HG02981 (cell line): ENCODE results near the gene CHST9.
"Not testable (repeated sequence)": the region's sequence is repeated elsewhere in the genome, so short reads cannot be mapped to it uniquely, and the experiment has no call there.

Experiments used
- ATAC-seq: cut with Tn5 transposase; IDR thresholded peaks from one replicate; pipeline ENCODE4 v1.9.1; 2021; ENCODE audit warnings: mild to moderate bottlenecking, moderate library complexity; ENCODE audit not compliant: unreplicated experiment

Gene CHST9

DNA sequence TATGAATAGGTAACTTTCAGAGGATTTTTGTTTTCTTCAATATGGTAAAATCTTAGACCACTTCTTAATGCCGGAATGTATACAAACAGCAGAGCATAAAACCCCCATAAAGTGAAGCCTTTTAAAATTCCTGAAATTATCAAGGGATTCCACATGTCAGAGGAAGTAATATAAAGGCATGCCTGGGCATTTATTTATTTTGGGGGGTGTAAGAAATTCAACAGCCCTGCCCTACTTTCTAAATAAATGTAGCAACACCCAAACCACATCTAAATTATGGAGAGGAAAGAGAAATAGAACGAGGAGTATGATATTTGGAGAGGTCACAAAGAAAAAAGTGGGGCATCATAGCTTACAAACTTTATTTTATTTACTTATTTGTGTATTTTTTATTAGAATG, 9.9 kb downstream of the CHST9 start:
- no peak for ATAC-seq

DNA sequence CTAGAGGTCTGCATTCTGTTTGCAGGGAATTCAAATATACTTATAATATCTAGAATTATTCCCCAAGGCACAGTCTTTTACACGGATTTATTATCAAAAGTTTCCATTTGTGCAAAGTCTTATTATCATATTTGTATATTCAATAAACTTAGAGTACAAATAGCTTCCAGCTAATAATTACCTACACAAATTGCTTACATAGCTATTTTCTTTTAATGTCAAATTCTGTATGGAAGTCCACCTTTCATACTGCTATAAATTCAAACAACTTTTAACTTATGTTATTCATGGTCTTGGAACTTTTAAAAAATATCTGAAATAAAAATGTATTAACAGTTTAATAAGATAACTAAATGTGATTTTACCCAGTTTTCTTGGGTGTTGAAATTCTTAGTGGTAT, 13.1 kb downstream of the CHST9 start:
- no peak for ATAC-seq

DNA sequence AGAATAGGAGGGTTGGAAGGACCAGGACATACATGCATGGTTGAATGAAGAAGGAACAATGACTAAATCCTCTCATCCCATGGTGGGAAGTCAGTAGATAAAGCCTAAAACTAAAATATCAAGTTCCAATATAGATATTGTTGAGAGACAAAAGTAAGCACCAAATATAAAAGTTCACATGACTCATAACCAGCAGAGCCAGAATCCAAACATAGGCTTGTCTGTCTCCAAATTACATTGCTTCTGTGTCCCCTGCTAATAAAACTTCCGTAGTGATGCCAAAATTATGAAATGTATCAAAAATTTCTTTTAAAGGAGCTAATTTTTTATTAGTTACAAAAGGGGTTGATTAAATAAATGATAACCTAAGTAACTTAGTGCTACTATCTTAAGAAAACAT, 19.7 kb downstream of the CHST9 start:
- no peak for ATAC-seq

DNA sequence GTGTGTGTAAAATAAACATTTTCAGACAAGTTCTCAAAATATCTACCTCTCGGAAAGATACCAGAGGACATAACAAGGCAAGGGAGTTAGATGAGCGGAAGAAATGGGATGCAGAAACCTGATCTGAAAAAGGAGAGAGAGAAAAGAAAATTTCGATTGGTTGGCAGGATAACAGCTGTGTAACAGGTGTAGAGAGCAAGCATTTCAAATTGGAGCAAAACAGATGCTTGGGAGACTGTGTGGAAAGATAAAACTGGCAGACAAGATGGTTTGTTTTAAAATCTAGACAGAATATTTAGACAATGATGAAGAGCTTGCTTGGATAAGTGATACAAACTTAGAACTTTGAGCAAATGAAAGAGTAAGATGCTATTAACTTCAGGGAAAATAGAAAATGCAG, 20.2 kb downstream of the CHST9 start:
- no peak for ATAC-seq

DNA sequence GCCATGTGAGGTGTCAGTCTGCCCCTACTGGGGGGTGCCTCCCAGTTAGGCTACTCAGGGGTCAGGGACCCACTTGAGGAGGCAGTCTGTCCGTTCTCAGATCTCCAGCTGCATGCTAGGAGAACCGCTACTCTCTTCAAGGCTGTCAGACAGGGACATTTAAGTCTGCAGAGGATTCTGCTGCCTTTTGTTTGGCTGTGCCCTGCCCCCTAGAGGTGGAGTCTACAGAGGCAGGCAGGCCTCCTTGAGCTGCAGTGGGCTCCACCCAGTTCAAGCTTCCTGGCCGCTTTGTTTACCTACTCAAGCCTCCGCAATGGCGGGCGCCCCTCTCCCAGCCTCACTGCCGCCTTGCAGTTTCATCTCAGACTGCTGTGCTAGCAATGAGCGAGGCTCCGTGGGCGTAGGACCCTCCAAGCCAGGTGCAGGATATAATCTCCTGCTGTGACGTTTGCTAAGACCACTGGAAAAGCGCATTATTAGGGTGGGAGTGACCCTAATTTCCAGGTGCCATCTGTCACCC, 21.9 kb downstream of the CHST9 start:
- ATAC-seq: not testable (repeated sequence)

DNA sequence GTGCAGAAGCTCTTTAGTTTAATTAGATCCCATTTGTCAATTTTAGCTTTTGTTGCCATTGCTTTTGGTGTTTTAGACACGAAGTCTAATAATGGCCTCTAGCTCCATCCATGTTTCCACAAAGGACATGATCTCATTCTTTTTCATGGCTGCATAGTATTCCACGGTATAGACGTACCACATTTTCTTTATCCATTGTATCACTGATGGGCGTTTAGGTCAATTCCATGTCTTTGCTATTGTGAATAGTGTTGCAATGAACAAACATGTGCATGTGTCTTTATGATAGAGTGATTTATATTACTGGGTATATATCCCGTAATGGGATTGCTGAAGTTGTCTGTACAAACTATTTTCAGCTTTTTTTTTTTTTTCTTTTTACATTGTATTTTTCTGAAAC, 35.9 kb downstream of the CHST9 start:
- ATAC-seq: not testable (repeated sequence)

DNA sequence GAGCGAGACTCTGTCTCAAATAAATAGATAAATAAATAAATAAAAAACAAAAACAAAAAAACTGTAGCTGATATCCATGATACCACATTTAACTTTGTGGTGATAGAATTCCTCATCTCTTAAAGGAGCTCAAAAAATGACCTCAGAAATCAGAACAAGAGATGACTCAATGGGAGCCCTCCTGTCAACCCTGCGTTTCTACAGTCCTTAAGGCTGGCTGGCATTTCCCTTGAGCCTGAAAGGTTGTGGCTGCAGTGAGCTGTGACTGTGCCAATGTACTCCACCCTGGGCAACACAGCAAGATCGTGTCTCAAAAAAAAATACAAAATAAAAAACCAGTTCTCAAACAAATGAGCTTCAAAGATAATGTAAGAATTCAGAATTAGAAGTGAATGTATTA, 40.4 kb downstream of the CHST9 start:
- ATAC-seq: no peak

DNA sequence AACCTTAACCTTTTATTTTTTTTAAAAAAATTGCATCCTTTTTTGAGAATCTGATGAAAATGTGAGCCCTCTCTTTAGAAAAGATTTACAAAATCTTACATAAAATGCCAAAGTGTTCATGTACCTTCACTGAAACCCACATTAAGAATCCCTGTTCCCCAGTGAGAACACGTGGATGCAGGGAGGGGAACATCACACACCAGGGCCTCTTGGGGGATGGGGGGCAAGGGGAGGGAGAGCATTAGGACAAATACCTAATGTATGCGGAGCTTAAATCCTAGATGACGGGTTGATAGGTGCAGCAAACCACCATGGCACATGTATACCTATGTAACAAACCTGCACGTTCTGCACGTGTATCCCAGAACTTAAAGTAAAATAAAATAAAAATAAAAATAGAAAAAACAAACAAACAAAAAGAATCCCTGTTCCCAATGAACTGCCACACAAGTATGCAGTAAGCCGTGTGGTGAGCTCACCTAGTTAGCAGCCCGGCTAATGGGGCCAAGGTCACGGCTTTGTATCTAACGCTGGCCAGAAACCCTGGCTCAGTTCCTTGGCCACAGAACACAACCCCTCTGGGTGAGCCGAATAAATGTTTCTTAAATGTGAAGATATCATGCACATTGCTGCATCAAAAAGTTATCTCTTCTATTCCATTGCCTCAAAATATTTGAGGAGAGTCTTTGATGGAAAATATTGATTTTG, 41.4 kb downstream of the CHST9 start:
- ATAC-seq: no peak

DNA sequence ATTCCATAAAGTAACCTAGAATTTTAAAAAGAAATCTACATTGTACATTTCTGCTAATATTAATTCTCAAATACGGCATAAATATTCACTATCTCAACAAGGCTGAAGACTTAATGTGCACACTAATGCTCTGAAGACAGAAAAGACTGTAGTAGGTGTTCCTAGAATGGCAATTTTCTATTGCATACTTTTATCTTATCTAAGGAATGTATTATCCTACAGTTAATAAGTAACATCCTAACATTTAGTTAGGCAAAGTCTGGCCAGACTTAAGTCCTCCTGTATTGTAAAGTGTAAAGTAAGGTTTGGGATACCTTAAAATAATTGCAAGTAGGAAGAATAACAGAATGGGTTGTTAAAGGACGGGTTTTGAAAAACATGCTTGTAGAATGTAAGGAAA, 42.2 kb downstream of the CHST9 start:
- no peak for ATAC-seq

DNA sequence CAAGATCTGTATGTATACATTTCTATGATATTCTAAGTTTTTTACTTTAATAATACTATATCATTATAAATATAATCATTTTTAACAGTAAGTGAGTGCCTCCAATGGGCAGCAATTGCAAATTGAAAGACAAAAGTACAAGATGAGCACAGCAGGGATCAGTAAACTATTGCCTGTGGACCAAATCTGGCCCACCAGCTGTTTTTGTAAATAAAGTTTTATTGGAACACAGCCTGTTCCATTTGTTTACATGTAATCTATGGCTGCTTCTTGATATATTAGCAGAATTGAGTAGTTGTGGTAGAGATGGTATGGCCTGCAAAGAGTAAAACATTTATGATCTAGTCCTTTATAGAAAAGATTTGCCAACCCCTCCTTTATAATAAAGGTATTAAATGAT, 43.2 kb downstream of the CHST9 start:
- no peak for ATAC-seq

DNA sequence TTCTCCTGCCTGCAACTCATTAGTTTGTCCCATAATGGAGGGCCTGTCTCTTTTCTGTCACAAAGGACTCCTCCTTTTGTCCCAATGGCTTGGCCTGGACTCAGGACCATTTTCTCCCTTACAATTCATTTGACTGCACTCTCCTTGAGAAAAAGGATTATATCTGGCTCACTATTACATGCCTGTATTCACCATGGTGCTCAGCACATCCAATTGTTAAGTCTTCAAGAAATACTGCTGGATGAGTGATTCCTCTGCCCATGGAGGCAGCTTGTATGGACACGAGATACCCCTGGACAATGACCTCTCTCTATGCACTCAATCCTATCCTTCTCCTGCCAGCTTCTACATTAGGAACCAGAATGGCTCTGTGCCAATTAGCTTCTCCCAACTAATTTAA, 47.0 kb downstream of the CHST9 start:
- no peak for ATAC-seq

DNA sequence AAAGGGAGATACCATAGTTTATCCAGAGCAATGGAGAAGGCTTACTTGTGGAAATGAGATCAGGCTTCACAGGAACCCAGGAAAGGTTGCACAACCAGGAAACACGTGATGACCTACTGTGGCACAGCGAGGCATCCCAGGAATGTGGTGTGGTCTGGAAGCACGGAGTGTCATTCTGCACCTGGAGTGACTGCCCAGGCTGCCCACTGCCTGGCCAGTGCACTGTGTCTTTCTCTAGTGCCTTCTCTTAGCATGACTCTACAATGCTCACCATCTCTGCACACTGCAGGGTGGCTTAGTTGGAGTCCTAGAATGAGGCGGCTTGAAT, 48.9 kb downstream of the CHST9 start:
- ATAC-seq: no peak

DNA sequence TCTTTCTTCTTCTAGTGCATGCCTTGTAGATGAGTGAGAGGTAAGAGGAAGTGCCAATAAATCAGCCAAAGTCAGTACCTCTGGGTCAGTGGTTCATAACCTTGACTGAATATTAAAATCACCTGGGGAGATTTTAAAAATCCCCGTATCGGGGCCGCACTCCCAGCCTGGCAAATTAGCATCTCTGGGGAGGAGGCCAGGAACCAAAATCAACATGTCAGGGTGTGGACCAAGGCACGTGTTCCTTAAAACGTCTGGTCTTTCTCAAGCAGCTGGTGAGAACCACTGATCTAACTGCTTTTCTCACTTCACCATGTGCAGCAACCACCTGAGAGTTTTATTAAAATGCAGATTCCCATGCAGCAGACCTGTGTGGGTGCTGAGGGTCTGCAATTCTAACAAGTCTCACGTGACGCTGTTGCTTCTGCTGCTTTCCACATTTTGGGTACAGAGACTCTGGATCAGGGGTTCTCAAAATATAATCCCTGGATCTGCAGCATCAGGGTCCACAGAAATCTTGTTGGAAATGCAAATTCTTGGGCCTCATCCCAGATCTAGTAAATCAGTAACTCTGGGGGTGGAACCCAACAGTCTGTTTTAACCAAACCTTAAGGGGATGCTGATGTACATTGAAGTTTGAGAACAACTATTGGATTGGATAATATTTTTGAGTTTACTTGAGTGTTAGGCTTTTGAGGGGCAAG, 49.5 kb downstream of the CHST9 start:
- no peak for ATAC-seq

DNA sequence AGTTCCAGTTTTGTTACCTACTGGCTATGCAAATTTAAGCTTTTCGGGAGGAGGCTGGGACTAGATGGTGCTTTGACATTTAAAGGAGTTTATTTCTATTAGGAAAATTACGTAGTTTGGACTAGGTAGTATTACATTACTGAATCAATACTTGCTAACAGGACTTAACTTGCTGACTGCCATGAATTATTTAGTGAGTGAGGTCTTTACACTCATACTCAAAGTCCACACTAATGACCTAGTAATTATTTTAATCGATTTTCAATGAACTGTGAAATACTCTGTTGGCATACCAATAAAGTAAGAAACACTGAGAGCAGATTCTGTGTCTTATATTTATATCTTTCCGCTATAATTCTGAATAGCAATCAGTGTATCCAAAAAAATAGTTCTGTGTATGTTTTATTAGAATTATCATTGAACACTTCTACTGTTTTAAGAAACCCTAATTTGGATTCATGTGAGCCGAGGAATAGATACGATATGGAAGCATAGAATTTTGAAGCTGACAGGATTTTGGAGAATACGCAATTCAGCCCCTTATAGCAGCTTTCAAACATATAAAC, 55.0 kb downstream of the CHST9 start:
- no peak for ATAC-seq

DNA sequence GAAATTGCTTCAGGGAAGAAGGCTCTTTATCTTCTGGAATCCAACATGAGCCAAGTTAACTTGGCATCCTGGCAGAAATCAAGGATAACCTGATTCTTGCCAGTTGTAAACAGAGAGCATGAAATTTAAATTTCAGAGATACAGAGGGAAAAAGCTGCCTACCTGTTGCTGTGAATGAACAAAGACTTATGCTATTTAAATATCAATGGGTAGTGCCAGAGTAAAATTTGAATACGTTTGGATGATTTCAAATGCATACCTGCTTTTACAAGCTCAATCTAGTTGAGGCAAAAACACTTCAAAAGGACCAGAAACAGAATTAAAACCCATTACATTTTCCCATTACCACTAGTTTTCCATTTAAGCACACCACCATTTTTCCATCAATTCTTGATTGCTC, 60.9 kb downstream of the CHST9 start:
- no peak for ATAC-seq

DNA sequence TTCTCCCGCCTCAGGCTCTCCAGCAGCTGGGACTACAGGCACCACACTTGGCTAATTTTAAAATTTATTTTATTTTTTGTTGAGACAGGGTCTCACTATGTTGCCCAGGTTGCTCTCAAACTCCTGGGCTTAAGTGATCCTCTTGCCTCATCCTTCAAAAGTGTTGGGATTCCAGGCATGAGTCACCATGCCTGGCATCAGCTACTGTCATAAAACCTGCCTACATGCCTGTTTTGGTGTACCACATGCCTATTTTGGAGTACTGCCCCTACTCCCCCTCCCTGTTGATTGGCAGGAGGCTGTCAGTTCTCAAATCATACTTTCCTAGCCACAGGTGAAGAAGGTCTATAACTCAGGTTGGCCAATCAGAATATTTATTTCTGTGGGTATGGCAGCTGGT, 64.0 kb downstream of the CHST9 start:
- ATAC-seq: no peak

DNA sequence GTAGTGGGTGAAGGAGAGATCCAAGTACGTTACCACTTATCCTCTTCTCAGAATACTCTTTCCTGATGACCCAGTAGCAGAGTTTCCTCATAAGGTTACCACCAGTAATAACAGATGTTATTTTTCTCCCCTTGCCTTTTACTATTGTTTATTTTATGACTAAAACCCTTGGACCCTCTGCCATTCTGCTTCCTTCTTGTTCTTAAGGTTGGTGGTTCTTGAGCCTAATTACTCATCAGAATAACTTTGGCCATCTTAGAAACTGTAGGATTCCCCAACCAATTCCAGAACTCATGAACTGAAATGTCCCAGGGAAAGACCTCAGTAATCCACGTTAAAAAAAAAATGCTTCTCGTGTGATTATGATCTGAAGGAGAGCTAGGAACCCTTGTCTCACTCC, 64.9 kb downstream of the CHST9 start:
- no peak for ATAC-seq

DNA sequence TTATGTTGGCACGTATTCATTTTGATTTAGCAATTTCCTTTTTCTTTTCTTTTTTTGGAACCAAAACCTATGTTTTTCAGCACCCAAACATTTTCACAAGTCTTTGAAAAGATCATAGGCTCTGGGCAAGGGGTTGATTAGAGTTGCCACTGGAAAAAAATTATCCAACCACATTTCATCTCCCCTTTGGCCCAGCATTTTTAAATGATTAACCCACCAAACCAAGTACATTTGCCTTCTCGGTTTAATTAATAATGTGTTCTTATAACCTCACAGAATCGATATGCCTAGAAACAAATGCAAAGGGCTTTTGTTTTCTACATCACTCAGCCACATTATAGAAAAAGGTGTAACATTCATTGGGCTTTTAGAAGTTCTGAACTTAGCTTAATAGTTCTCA, 66.1 kb downstream of the CHST9 start:
- no peak for ATAC-seq

DNA sequence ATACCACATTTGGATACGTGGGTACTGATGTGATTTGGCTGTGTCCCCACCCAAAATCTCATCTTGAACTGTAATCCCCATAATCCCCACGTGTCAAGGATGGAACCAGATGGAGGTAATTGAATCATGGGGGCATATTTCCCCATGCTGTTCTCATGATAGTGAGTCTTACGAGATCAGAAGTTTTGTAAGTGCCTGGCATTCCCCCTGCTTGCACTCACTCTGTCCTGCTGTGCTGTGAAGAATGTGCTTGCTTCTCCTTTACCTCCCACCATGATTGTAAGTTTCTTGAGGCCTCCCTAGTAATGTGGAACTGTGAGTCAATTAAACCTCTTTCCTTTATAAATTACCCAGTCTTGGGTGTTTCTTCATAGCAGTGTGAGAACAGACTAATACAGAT, 70.3 kb downstream of the CHST9 start:
- ATAC-seq: no peak

DNA sequence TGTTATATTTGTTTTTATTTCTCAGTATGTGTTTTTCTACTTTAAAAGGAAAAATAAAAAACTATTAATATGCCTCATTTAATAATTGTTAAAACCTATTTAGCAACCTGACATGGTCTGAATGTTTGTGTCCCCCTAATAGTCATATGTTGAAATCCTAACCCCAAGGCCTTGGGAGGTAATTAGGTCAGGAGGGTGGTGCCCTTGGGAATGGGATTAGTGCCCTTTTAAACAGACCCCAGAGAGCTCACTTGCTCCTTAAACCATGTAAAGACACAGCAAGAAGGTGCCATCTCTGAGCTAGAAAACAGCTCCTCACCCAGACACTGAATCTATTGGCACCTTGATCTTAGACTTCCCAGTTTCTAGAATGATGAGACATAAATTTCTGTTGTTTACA, 71.8 kb downstream of the CHST9 start:
- ATAC-seq: no peak

DNA sequence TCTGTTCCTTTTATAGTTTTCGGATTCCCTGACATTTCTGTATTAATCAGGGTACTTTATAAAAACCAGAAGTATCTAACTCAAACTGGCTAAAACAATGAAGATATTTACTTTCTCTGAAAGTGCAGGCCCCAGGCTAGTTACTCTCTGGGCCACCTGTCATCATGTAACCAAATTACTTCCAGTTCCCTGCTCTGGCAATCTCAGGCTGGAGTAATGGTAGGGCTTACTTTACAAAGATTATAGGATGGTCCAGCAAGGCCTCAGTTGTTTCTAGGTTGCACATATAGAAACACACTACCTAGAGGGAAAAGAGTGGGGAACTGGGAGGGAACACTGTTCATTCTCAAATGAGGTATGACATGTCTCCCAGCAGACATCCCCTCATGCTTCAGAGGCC, 74.8 kb downstream of the CHST9 start:
- no peak for ATAC-seq

DNA sequence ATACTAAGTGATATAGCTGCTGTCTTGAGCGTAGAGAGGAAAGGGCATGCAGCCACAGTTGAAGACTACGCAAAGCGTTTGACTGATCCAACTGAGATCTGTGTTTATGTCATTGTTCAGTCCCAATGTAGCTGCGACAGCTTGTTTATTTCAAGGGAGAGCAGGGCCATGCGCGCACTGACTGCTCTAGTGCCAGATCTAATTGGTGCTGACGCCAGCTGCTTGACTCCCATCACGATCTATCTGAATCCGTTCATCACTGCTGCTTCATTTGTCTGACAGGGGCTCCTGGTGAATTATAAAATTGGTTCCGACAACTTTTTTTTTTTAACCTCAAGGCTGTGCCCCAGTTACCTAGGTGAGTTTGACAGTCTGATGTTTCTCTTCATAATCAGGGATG, 75.7 kb downstream of the CHST9 start:
- ATAC-seq: no peak
